IMR-90 (cell line): ENCODE results near the gene ZNF644. TPM values are rescaled to one million over a fixed set of nuclear protein-coding genes. Genes with fewer than 3 reads are reported as not detected.

ENCODE experiments used
- ATAC-seq: fragments of 200-7000 bp; cut with Tn5 transposase; 2 replicates; pipeline ENCODE4 v1.9.1; 2020; ENCODE audit warnings: low read depth, mild to moderate bottlenecking, moderate library complexity
- BruUV-seq: library from RNA; stranded (reverse); fragments of 400-500 nt; replicated peaks from 2 replicates; lab custom pipeline; 2021; lab: Mats Ljungman, UMichigan
- CTCF ChIA-PET: fragments of 300-600 bp; formaldehyde crosslinking; extraction: SDS; loops from one replicate; lab custom pipeline; 2021; ENCODE audit warnings: antibody characterized with exemption; lab: Yijun Ruan, JAX
- POLR2A ChIA-PET: fragments of 300-600 bp; sonication (Branson Sonifier 250); formaldehyde crosslinking; loops from one replicate; lab custom pipeline; 2022; ENCODE audit warnings: antibody characterized with exemption; ENCODE audit not compliant: unreplicated experiment; lab: Charles Lee
- DNase-seq: peaks from one replicate; pipeline ENCODE4 v3.0.0; 2013
- H2AFZ ChIP-seq: replicated peaks from 2 replicates; pipeline ENCODE3; 2013; ENCODE audit warnings: low read length, mild to moderate bottlenecking; ENCODE audit not compliant: poor library complexity
- H2AK5ac ChIP-seq: 2 replicates; pipeline ENCODE4 v1.6.1; 2013; ENCODE audit warnings: low read depth, low read length, inconsistent platforms
- H2AK9ac ChIP-seq: replicated peaks from 2 replicates; pipeline ENCODE3; 2013; ENCODE audit warnings: mild to moderate bottlenecking, low read depth, low read length, moderate library complexity; ENCODE audit not compliant: poor library complexity
- H2BK120ac ChIP-seq: 2 replicates; pipeline ENCODE4 v1.6.1; 2013; ENCODE audit warnings: low read depth, low read length, inconsistent platforms
- H2BK15ac ChIP-seq: 3 replicates; pipeline ENCODE4 v1.6.1; 2013; ENCODE audit warnings: low read depth, low read length, inconsistent platforms
- H2BK20ac ChIP-seq: 2 replicates; pipeline ENCODE4 v1.6.1; 2013; ENCODE audit warnings: low read depth, mild to moderate bottlenecking, inconsistent platforms, low read length, moderate library complexity
- H2BK5ac ChIP-seq: 2 replicates; pipeline ENCODE4 v1.6.1; 2013; ENCODE audit warnings: mild to moderate bottlenecking, low read depth, low read length, inconsistent platforms; ENCODE audit not compliant: poor library complexity, severe bottlenecking
- H3K14ac ChIP-seq: replicated peaks from 2 replicates; pipeline ENCODE4 v1.6.1; 2013; ENCODE audit warnings: low read depth, low read length, inconsistent platforms
- H3K18ac ChIP-seq: 2 replicates; pipeline ENCODE4 v1.6.1; 2013; ENCODE audit warnings: low read depth, low read length, control low read depth
- H3K23ac ChIP-seq: 2 replicates; pipeline ENCODE4 v1.6.1; 2013; ENCODE audit warnings: low read depth, low read length, inconsistent platforms
- H3K27ac ChIP-seq: 2 replicates; pipeline ENCODE4 v1.5.1; 2013; ENCODE audit warnings: mild to moderate bottlenecking, control low read depth, low read length; ENCODE audit not compliant: insufficient read depth
- H3K27me3 ChIP-seq: 2 replicates; pipeline ENCODE4 v1.6.1; 2013; ENCODE audit warnings: low read length; ENCODE audit not compliant: control insufficient read depth, insufficient read depth
- H3K36me3 ChIP-seq: 2 replicates; pipeline ENCODE4 v1.6.1; 2013; ENCODE audit warnings: low read length, mixed read lengths; ENCODE audit not compliant: control insufficient read depth, insufficient read depth
- H3K4ac ChIP-seq: 2 replicates; pipeline ENCODE4 v1.6.1; 2013; ENCODE audit warnings: low read depth, low read length, inconsistent platforms
- H3K4me1 ChIP-seq: 2 replicates; pipeline ENCODE4 v1.6.1; 2013; ENCODE audit warnings: low read length, mixed read lengths; ENCODE audit not compliant: control insufficient read depth, insufficient read depth
- H3K4me2 ChIP-seq: 2 replicates; pipeline ENCODE4 v1.6.1; 2013; ENCODE audit warnings: low read depth, mild to moderate bottlenecking, control low read depth, low read length, moderate library complexity
- H3K4me3 ChIP-seq: 2 replicates; pipeline ENCODE4 v1.5.1; 2013; ENCODE audit warnings: low read depth, mild to moderate bottlenecking, control low read depth, low read length, moderate library complexity; ENCODE audit not compliant: insufficient read depth
- H3K56ac ChIP-seq: 2 replicates; pipeline ENCODE4 v1.6.1; 2013; ENCODE audit warnings: low read length, inconsistent platforms; ENCODE audit not compliant: insufficient read depth; ENCODE audit errors: extremely low read depth
- H3K79me1 ChIP-seq, 2 experiments: 2 replicates each; pipeline ENCODE4 v1.6.1; 2013; ENCODE audit warnings: low read length in 2 of 2, inconsistent platforms in 1 of 2, low read depth in 1 of 2
- H3K9ac ChIP-seq: 2 replicates; pipeline ENCODE4 v1.6.1; 2013; ENCODE audit warnings: low read depth, low read length, control low read depth
- H3K9me1 ChIP-seq: 2 replicates; pipeline ENCODE4 v1.6.1; 2013; ENCODE audit warnings: low read length, inconsistent platforms; ENCODE audit not compliant: insufficient read depth
- H3K9me3 ChIP-seq: 2 replicates; pipeline ENCODE4 v1.6.1; 2013; ENCODE audit warnings: low read length; ENCODE audit not compliant: control insufficient read depth, insufficient read depth
- H4K20me1 ChIP-seq: 2 replicates; pipeline ENCODE4 v1.6.1; 2013; ENCODE audit warnings: low read length, inconsistent platforms; ENCODE audit not compliant: insufficient read depth
- H4K5ac ChIP-seq: 2 replicates; pipeline ENCODE4 v1.6.1; 2013; ENCODE audit warnings: mild to moderate bottlenecking, low read depth, low read length, control low read depth
- H4K8ac ChIP-seq, 2 experiments: 2 replicates each; pipeline ENCODE4 v1.6.1; 2013; ENCODE audit warnings: low read depth in 2 of 2, low read length in 2 of 2, control low read depth in 1 of 2, inconsistent platforms in 1 of 2
- H4K91ac ChIP-seq: 2 replicates; pipeline ENCODE4 v1.6.1; 2013; ENCODE audit warnings: low read depth, low read length, inconsistent platforms; ENCODE audit not compliant: insufficient read depth
- BHLHE40 ChIP-seq: fragments of 150-350 bp; IDR thresholded peaks from 2 replicates; pipeline ENCODE4 v1.6.1; 2016; ENCODE audit warnings: mild to moderate bottlenecking, low read depth, low read length
- CEBPB ChIP-seq: IDR thresholded peaks from 2 replicates; pipeline ENCODE4 v1.6.1; 2012; ENCODE audit warnings: low read depth, low read length, improper control_type of control experiment
- CHD1 ChIP-seq: IDR thresholded peaks from 2 replicates; pipeline ENCODE4 v1.6.1; 2012; ENCODE audit warnings: low read depth, low read length, improper control_type of control experiment
- CTCF ChIP-seq: conservative IDR thresholded peaks from 2 replicates; pipeline ENCODE4 v1.5.1; 2012; ENCODE audit warnings: mild to moderate bottlenecking, low read depth, low read length, improper control_type of control experiment
- ELK1 ChIP-seq: fragments of 150-350 bp; IDR thresholded peaks from 2 replicates; pipeline ENCODE4 v1.6.1; 2016; ENCODE audit warnings: low read depth, mild to moderate bottlenecking, low read length, moderate library complexity, borderline replicate concordance
- MAFK ChIP-seq: IDR thresholded peaks from 2 replicates; pipeline ENCODE4 v1.6.1; 2012; ENCODE audit warnings: low read depth, low read length, improper control_type of control experiment
- MXI1 ChIP-seq: IDR thresholded peaks from 2 replicates; pipeline ENCODE4 v1.6.1; 2012; ENCODE audit warnings: low read depth, mild to moderate bottlenecking, low read length, moderate library complexity, borderline replicate concordance
- NFE2L2 ChIP-seq: fragments of 150-350 bp; IDR thresholded peaks from 2 replicates; pipeline ENCODE4 v1.6.1; 2016; ENCODE audit warnings: low read depth, mild to moderate bottlenecking, low read length
- RCOR1 ChIP-seq: IDR thresholded peaks from 2 replicates; pipeline ENCODE4 v1.6.1; 2012; ENCODE audit warnings: mild to moderate bottlenecking, low read length, improper control_type of control experiment; ENCODE audit not compliant: insufficient replicate concordance
- RFX5 ChIP-seq: IDR thresholded peaks from 2 replicates; pipeline ENCODE4 v1.8.0; 2012; ENCODE audit warnings: low read depth, mild to moderate bottlenecking, low read length, moderate library complexity
- SMC3 ChIP-seq: fragments of 150-350 bp; IDR thresholded peaks from 2 replicates; pipeline ENCODE4 v1.6.1; 2016; ENCODE audit warnings: low read depth, mild to moderate bottlenecking, antibody characterized with exemption, low read length, moderate library complexity
- dilution Hi-C: fragments of 300-500 bp; cut with HindIII; formaldehyde crosslinking; loops from one replicate; pipeline ENCODE4 v1.14.3; 2018; ENCODE audit warnings: low sequenced_read_pairs; ENCODE audit not compliant: unreplicated experiment
- in situ Hi-C: fragments of 300-500 bp; cut with MboI; formaldehyde crosslinking; loops from 3 replicates; pipeline ENCODE4 v1.14.3; 2019; ENCODE audit warnings: low sequenced_read_pairs, inconsistent platforms, mixed read lengths
- intact Hi-C: fragments of 100-400 bp; cut with micrococcal nuclease; formaldehyde crosslinking; loops from 2 replicates; pipeline ENCODE4 v1.10.0; 2022
- polyA plus RNA-seq, 3 experiments: library from polyadenylated mRNA; depleted of rRNA; stranded (reverse); fragments of >200 nt; gene quantifications; 2 replicates each; pipeline ENCODE4 v1.2.3, GENCODE V29; 2012; ENCODE audit warnings: low replicate concordance in 1 of 3
- total RNA-seq: library from RNA; depleted of rRNA; stranded (reverse); fragments of >200 nt; gene quantifications from 2 replicates; pipeline ENCODE4 v1.2.3, GENCODE V29; 2012

Gene ZNF644
- total and polyA plus RNA-seq, 2 of the 4 experiments (the other 2 are of a cell fraction) = 9.0 to 45.3 TPM

- ATAC-seq (0 out of 2 replicates have a peak, but pooled peaks have one; percentile 21), DNase-seq (no peak)
- H2BK15ac ChIP-seq = no peak overlapping the region
- no peak overlapping the region for H3K14ac ChIP-seq
- dilution Hi-C loops = no loop called here
- H3K9ac ChIP-seq = no peak overlapping the region
- no peak overlapping the region for H2AK9ac ChIP-seq
- H3K27me3 ChIP-seq = no peaks in the 10 kb centered on the region
- H4K5ac ChIP-seq = no peak overlapping the region
- no TSS peak for BruUV-seq
- H3K79me1 ChIP-seq = peaks cover 27 to 48% of the 10 kb centered on the region in 2 experiments
- H2BK20ac ChIP-seq = no peak overlapping the region
- no peak overlapping the region for H2AK5ac ChIP-seq
- H3K56ac ChIP-seq = no peak overlapping the region
- no peaks in the 10 kb centered on the region; the same call in 1 of the 2 replicates for H3K36me3 ChIP-seq
- ChIA-PET CTCF (interaction anchor here (0.7 kb wide), 1 partner anchor 20 kb away, joined by 3 read pairs; no protein-coding TSS in a partner anchor), POLR2A (no interaction called here)
- no peak overlapping the region for H2BK120ac ChIP-seq
- 0 out of 2 replicates have a peak, but pooled peaks cover under 1% of the 10 kb centered on the region for H3K9me1 ChIP-seq
- no peak overlapping the region for H3K4me3 ChIP-seq
- no peak overlapping the region for H2AFZ ChIP-seq
- intact Hi-C loops = no loop called here
- no peak overlapping the region for H4K8ac ChIP-seq
- H3K4ac ChIP-seq = no peak overlapping the region
- TF ChIP-seq CEBPB (no peak), ELK1 (no peak), CTCF (no peak), CHD1 (no peak), MAFK (no peak), RCOR1 (no peak), MXI1 (no peak), NFE2L2 (no peak), SMC3 (no peak), RFX5 (no peak), BHLHE40 (no peak)
- H3K18ac ChIP-seq = no peak overlapping the region
- no peak overlapping the region for H4K91ac ChIP-seq
- H3K9me3 ChIP-seq = no peaks in the 10 kb centered on the region; the same call in 1 of the 2 replicates
- H3K27ac ChIP-seq = no peak overlapping the region
- no peak overlapping the region for H3K23ac ChIP-seq
- H3K4me2 ChIP-seq = no peak overlapping the region; the same call in 1 of the 2 replicates
- peaks cover 43% of the 10 kb centered on the region for H4K20me1 ChIP-seq
- H2BK5ac ChIP-seq = no peak overlapping the region
- in situ Hi-C loops = loop anchor here (25.0 kb wide), 1 partner anchor 370 kb away; no protein-coding TSS in a partner anchor
- no peaks in the 10 kb centered on the region for H3K4me1 ChIP-seq
Measured at GRCh38 chr1:90957497-90957896, 64.3 kb downstream of the ZNF644 start.
